ENCODE measurements around the gene IER3IP1.

GRCh38 chr18:47115205-47115604 is 61.0 kb downstream of the IER3IP1 start:
- TF ChIP-seq CTCF (IDR thresholded peaks at IDR 0.05; ENCODE audit: insufficient read depth, low read length, poor library complexity, severe bottlenecking) (no peak), EZH2phosphoT487 (conservative IDR thresholded peaks at IDR 0.05; ENCODE audit: low read length) (no peak)
